Uterus (tissue), 4 donors: ENCODE data around the gene RIBC2. TPM values are rescaled to one million over a fixed set of nuclear protein-coding genes. Genes with fewer than 3 reads are reported as not detected.
"Not testable (repeated sequence)": the region's sequence is repeated elsewhere in the genome, so short reads cannot be mapped to it uniquely, and the experiment has no call there.

ENCODE experiments used
- DNase-seq, 2 donors: peaks; one replicate each; pipeline ENCODE4 v3.0.0-alpha.2; 2019 to 2020
- H3K27ac ChIP-seq, 2 donors: fragments of 200-600 bp; sonication (generic); 1 replicate in 1 of 2; 2 replicates in 1 of 2; pipeline ENCODE4 v1.5.1; 2016 to 2018
- H3K27me3 ChIP-seq, 2 donors: fragments of 200-600 bp; sonication (generic); one replicate each; pipeline ENCODE4 v1.5.1; 2018 to 2019; ENCODE audit warnings: control low read depth in 1 of 2
- H3K36me3 ChIP-seq, 2 donors: fragments of 200-600 bp; sonication (generic); one replicate each; pipeline ENCODE4 v1.5.1; 2019; ENCODE audit warnings: control low read depth in 1 of 2
- H3K4me1 ChIP-seq, 2 donors: fragments of 200-600 bp; sonication (generic); one replicate each; pipeline ENCODE4 v1.5.1; 2018 to 2019; ENCODE audit warnings: control low read depth in 1 of 2
- H3K4me3 ChIP-seq, 2 donors: fragments of 200-600 bp; sonication (generic); 1 replicate in 1 of 2; 2 replicates in 1 of 2; pipeline ENCODE4 v1.5.1; 2018 to 2019; ENCODE audit warnings: mild to moderate bottlenecking in 1 of 2
- H3K9me3 ChIP-seq, 2 donors: fragments of 200-600 bp; sonication (generic); one replicate each; pipeline ENCODE4 v1.5.1; 2019; ENCODE audit warnings: control low read depth in 1 of 2
- POLR2A ChIP-seq, 2 donors: fragments of 450-650 bp; IDR thresholded peaks; one replicate each; pipeline ENCODE4 v1.6.1; 2016; ENCODE audit warnings: antibody characterized with exemption in 2 of 2, mild to moderate bottlenecking in 1 of 2, moderate library complexity in 1 of 2
- intact Hi-C: fragments of 100-400 bp; cut with DNase I; formaldehyde crosslinking; loops from one replicate; pipeline ENCODE4 v1.15.1; 2023; ENCODE audit warnings: low total_unique reads
- total RNA-seq, 4 donors: library from RNA; depleted of rRNA in 3 of 4; stranded (reverse); fragments of >200 nt in 3 of 4; gene quantifications; one replicate each; pipeline versions ENCODE4 v1.1.0 to v1.2.4, GENCODE V29; 2014 to 2023
- TF ChIP-seq, protein P1 (sequence below), 4 experiments: fragments of 200-600 bp in 2 of 4; fragments of 450-650 bp in 2 of 4; sonication (generic) in 2 of 4; IDR thresholded peaks; one replicate each; pipeline ENCODE4 v1.5.1; 2016 to 2019; ENCODE audit warnings: antibody characterized with exemption in 4 of 4, mild to moderate bottlenecking in 2 of 4, moderate library complexity in 1 of 4
- donor health status: DM: yes; HTN: yes; CAD: no.

Gene RIBC2
- total RNA-seq, 4 donors from 2014 or later: 2.4 to 3.9 TPM; not detected in 2

GRCh38 chr22:45456811-45457210, 43.3 kb downstream of the RIBC2 start:
- no peak for DNase-seq
- Histone ChIP-seq H3K27ac (peak overlapping the region in 1 of 2 donors; percentile 5), H3K4me1 (peaks cover 0 to 15% of the 10 kb centered on the region in 2 donors), H3K4me3 (no peak overlapping the region), H3K27me3 (no peaks in the 10 kb centered on the region), H3K9me3 (no peaks in the 10 kb centered on the region), H3K36me3 (no peaks in the 10 kb centered on the region)
- no peak for TF ChIP-seq POLR2A (IDR thresholded peaks at IDR 0.05)
- TF ChIP-seq, protein P1, sequence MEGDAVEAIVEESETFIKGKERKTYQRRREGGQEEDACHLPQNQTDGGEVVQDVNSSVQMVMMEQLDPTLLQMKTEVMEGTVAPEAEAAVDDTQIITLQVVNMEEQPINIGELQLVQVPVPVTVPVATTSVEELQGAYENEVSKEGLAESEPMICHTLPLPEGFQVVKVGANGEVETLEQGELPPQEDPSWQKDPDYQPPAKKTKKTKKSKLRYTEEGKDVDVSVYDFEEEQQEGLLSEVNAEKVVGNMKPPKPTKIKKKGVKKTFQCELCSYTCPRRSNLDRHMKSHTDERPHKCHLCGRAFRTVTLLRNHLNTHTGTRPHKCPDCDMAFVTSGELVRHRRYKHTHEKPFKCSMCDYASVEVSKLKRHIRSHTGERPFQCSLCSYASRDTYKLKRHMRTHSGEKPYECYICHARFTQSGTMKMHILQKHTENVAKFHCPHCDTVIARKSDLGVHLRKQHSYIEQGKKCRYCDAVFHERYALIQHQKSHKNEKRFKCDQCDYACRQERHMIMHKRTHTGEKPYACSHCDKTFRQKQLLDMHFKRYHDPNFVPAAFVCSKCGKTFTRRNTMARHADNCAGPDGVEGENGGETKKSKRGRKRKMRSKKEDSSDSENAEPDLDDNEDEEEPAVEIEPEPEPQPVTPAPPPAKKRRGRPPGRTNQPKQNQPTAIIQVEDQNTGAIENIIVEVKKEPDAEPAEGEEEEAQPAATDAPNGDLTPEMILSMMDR (IDR thresholded peaks at IDR 0.05): no peak
- intact Hi-C loops: no loop called here

- no peak for DNase-seq
- intact Hi-C loops: no loop called here
- Histone ChIP-seq H3K4me1 (peaks cover 0 to 4% of the 10 kb centered on the region in 2 donors), H3K27me3 (no peaks in the 10 kb centered on the region), H3K4me3 (no peak overlapping the region), H3K36me3 (no peaks in the 10 kb centered on the region), H3K27ac (no peak overlapping the region), H3K9me3 (no peaks in the 10 kb centered on the region)
- TF ChIP-seq, protein P1 (IDR thresholded peaks at IDR 0.05): no peak
- no peak for TF ChIP-seq POLR2A (IDR thresholded peaks at IDR 0.05)
Measured at GRCh38 chr22:45458532-45458931, 45.0 kb downstream of the RIBC2 start.

DNA sequence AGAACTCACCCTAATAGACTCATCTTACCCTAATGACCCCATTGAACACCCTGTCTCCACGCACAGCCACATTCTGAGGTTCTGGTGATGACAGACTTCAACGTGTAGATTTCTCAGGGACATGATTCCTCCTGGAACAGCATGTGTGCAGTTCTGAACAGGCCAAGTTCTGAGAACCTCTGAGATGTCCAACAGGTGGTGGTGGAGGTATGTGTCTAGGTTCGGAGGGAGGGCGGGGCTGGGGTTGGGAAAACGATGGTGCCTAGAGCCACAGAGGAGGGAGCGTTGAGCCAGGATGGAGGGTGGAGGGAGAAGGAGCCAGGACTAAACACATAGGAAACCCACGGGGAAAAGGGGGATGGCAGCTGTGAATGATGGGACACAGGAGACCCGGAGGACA, 45.7 kb downstream of the RIBC2 start:
- no peaks in the 10 kb centered on the region for H3K9me3 ChIP-seq
- no peak for TF ChIP-seq POLR2A (IDR thresholded peaks at IDR 0.05)
- TF ChIP-seq, protein P1 (IDR thresholded peaks at IDR 0.05): no peak
- peaks cover 0 to 4% of the 10 kb centered on the region in 2 donors for H3K4me1 ChIP-seq
- no peaks in the 10 kb centered on the region for H3K27me3 ChIP-seq
- H3K36me3 ChIP-seq: no peaks in the 10 kb centered on the region
- DNase-seq: no peak
- H3K4me3 ChIP-seq: no peak overlapping the region
- intact Hi-C loops: no loop called here
- H3K27ac ChIP-seq: peak overlapping the region; percentile 82 to 85

GRCh38 chr22:45460288-45461109, 47.0 kb downstream of the RIBC2 start:
- no peaks in the 10 kb centered on the region for H3K27me3 ChIP-seq
- peak; percentile 79 to 84 for DNase-seq
- H3K27ac ChIP-seq: peak overlapping the region; percentile 82 to 85
- no peaks in the 10 kb centered on the region for H3K4me1 ChIP-seq
- TF ChIP-seq, protein P1 (IDR thresholded peaks at IDR 0.05): no peak
- no peak for TF ChIP-seq POLR2A (IDR thresholded peaks at IDR 0.05)
- no peaks in the 10 kb centered on the region for H3K9me3 ChIP-seq
- H3K4me3 ChIP-seq: no peak overlapping the region
- intact Hi-C loops: no loop called here
- no peaks in the 10 kb centered on the region for H3K36me3 ChIP-seq

DNA sequence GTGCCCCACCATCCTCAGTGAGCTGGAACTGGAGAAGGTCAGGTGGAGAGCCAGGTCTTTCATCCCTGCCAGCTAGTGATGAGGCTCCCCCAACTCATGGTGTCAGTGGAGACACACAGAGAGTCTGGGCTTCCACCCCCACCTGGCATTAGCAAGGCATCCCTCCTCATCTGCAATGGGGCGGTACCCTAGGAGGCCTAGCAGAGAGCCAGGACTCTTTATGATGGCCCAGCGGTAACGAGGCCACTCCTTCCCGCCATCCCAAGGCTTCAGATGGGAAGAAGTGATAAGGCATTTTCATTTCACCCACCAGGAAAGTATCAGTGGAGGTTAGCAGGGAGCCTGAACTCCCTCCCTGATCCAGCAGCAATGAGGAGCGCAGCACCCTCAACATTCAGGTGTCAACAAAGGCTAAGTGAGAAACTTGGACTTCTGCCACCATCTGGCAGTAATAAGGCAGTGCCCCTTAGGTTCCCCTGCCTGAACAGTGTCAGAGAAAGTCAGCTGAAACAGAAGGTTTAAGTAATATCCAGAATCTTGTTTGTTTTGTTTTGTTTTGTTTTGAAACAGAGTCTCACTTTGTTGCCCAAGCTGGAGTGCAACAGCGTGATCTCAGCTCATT, 48.7 kb downstream of the RIBC2 start:
- TF ChIP-seq, protein P1 (IDR thresholded peaks at IDR 0.05): no peak
- TF ChIP-seq POLR2A (IDR thresholded peaks at IDR 0.05): no peak
- Histone ChIP-seq H3K36me3 (no peaks in the 10 kb centered on the region), H3K4me1 (no peaks in the 10 kb centered on the region), H3K27me3 (no peaks in the 10 kb centered on the region), H3K27ac (no peak overlapping the region), H3K4me3 (no peak overlapping the region), H3K9me3 (no peaks in the 10 kb centered on the region)
- DNase-seq: peak in 1 of 2 donors; percentile 13
- intact Hi-C loops: no loop called here

DNA sequence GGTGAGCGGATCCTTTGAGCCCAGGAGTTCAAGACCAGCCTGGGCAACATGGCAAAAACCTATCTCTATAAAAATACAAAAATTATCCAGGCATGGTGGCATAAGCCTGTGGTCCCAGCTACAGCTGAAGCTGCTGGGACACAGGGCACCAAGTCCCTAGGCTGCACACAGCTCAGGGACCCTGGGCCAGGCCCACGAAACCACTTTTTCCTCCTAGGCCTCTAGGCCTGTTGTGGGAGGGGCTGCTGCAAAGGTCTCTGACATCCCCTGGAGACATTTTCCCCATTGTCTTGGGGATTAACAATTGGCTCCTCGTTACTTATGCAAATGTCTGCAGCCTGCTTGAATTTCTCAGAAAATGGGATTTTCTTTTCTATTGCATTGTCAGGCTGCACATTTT, 50.2 kb downstream of the RIBC2 start:
- H3K4me1 ChIP-seq, intact Hi-C loops, H3K27me3 ChIP-seq, DNase-seq, H3K9me3 ChIP-seq, H3K36me3 ChIP-seq, H3K4me3 ChIP-seq, H3K27ac ChIP-seq: not testable (repeated sequence)
